HCT116 (cell line): Measurements from ENCODE around the gene CCDC28B. TPM values are rescaled to one million over a fixed set of nuclear protein-coding genes. Genes with fewer than 3 reads are reported as not detected.

ENCODE experiments used
- ATAC-seq: fragments of 200-7000 bp; cut with Tn5 transposase; 2 replicates; pipeline ENCODE4 v1.9.1; 2020; ENCODE audit warnings: mild to moderate bottlenecking, moderate library complexity
- BruUV-seq: library from RNA; stranded (reverse); fragments of 400-500 nt; replicated peaks from 2 replicates; lab custom pipeline; 2021; lab: Mats Ljungman, UMichigan
- CTCF ChIA-PET: fragments of 300-600 bp; sonication (Branson Sonifier 250); formaldehyde crosslinking; loops from one replicate; lab custom pipeline; 2021; ENCODE audit warnings: antibody characterized with exemption; lab: Charles Lee
- POLR2A ChIA-PET: fragments of 300-600, 350-600 bp; sonication (Branson Sonifier 250); formaldehyde crosslinking; loops from one replicate; lab custom pipeline; 2021; ENCODE audit warnings: antibody characterized with exemption; lab: Charles Lee
- RAD21 ChIA-PET, 2 experiments: fragments of 300-600 bp; sonication (Branson Sonifier 250); formaldehyde crosslinking; loops; one replicate each; lab custom pipeline; 2023; ENCODE audit warnings: low total read pairs in 2 of 2; ENCODE audit not compliant: uncharacterized antibody in 2 of 2, unreplicated experiment in 2 of 2, low non-redundant PET in 1 of 2; lab: Charles Lee
- DNase-seq: peaks from one replicate; pipeline ENCODE4 v3.0.0-alpha.2; 2010; ENCODE audit warnings: low read depth, low spot score
- H2AFZ ChIP-seq: fragments of 200-600 bp; shearing (Covaris generic), sonication (generic); 2 replicates; pipeline ENCODE4 v1.6.1; 2017; ENCODE audit warnings: low read depth, mixed run types, mixed read lengths, antibody characterized with exemption, low read length; ENCODE audit not compliant: poor library complexity, severe bottlenecking
- H3K27ac ChIP-seq: 2 replicates; pipeline ENCODE4 v1.5.1; 2012; ENCODE audit warnings: low read depth, low read length
- H3K27me3 ChIP-seq: fragments of 200-600 bp; sonication (generic); 2 replicates; pipeline ENCODE4 v1.6.1; 2016; ENCODE audit warnings: mixed run types, low read length, mixed read lengths; ENCODE audit not compliant: insufficient read depth
- H3K36me3 ChIP-seq, 2 experiments: fragments of 200-500 bp in 1 of 2; fragments of 200-600 bp in 1 of 2; sonication (Bioruptor generic) in 1 of 2; sonication (generic) in 1 of 2; 2 replicates each; pipeline versions ENCODE4 v1.5.1 to v1.6.1; 2014 to 2016; ENCODE audit warnings: low read length in 2 of 2, inconsistent platforms in 1 of 2, mixed read lengths in 1 of 2, mixed run types in 1 of 2; ENCODE audit not compliant: insufficient read depth in 2 of 2, control insufficient read depth in 1 of 2
- H3K4me1 ChIP-seq, 2 experiments: fragments of 200-600 bp in 1 of 2; sonication (generic) in 1 of 2; 2 replicates each; pipeline versions ENCODE4 v1.5.1 to v1.6.1; 2012 to 2017; ENCODE audit warnings: low read length in 2 of 2, inconsistent platforms in 1 of 2, mild to moderate bottlenecking in 1 of 2, mixed read lengths in 1 of 2, mixed run types in 1 of 2, moderate library complexity in 1 of 2; ENCODE audit not compliant: insufficient read depth in 2 of 2, control insufficient read depth in 1 of 2
- H3K4me2 ChIP-seq: fragments of 200-600 bp; sonication (generic); 2 replicates; pipeline ENCODE4 v1.6.1; 2017; ENCODE audit warnings: mixed run types, low read length, mixed read lengths
- H3K4me3 ChIP-seq, 2 experiments: fragments of 200-600 bp in 1 of 2; sonication (generic) in 1 of 2; replicated peaks in 1 of 2; 2 replicates each; pipeline ENCODE4 v1.5.1; 2011 to 2016; ENCODE audit warnings: low read length in 2 of 2, control low read depth in 1 of 2, low read depth in 1 of 2, mild to moderate bottlenecking in 1 of 2, mixed read lengths in 1 of 2, mixed run types in 1 of 2
- H3K79me2 ChIP-seq: fragments of 200-600 bp; sonication (generic); 2 replicates; pipeline ENCODE4 v1.6.1; 2017; ENCODE audit warnings: mild to moderate bottlenecking, mixed run types, low read length, moderate library complexity, mixed read lengths; ENCODE audit not compliant: insufficient read depth
- H3K9ac ChIP-seq: fragments of 200-600 bp; sonication (generic); 2 replicates; pipeline ENCODE4 v1.6.1; 2016; ENCODE audit warnings: low read length, mixed read lengths
- H3K9me2 ChIP-seq: fragments of 200-600 bp; sonication (generic), shearing (Covaris generic); 2 replicates; pipeline ENCODE4 v1.6.1; 2017; ENCODE audit warnings: mixed run types, mild to moderate bottlenecking, moderate library complexity; ENCODE audit not compliant: insufficient read depth
- H3K9me3 ChIP-seq, 2 experiments: fragments of 200-500 bp in 1 of 2; fragments of 200-600 bp in 1 of 2; sonication (Bioruptor generic) in 1 of 2; sonication (generic) in 1 of 2; 2 replicates each; pipeline ENCODE4 v1.6.1; 2014 to 2017; ENCODE audit warnings: low read length in 2 of 2, mixed read lengths in 2 of 2, inconsistent platforms in 1 of 2, low read depth in 1 of 2, mild to moderate bottlenecking in 1 of 2, mixed run types in 1 of 2, moderate library complexity in 1 of 2; ENCODE audit not compliant: control insufficient read depth in 1 of 2, insufficient read depth in 1 of 2
- H4K20me1 ChIP-seq: fragments of 200-600 bp; sonication (generic), shearing (Covaris generic); 2 replicates; pipeline ENCODE4 v1.6.1; 2017; ENCODE audit warnings: mixed run types, mild to moderate bottlenecking, moderate library complexity; ENCODE audit not compliant: insufficient read depth
- CEBPB ChIP-seq: IDR thresholded peaks from 2 replicates; pipeline ENCODE4 v1.6.1; 2012; ENCODE audit warnings: low read depth
- EZH2 ChIP-seq: fragments of 200-600 bp; sonication (generic); IDR thresholded peaks from 2 replicates; pipeline ENCODE4 v1.6.1; 2017; ENCODE audit warnings: antibody characterized with exemption, mixed run types
- EZH2phosphoT487 ChIP-seq: fragments of 200-600 bp; IDR thresholded peaks from 2 replicates; pipeline ENCODE4 v1.6.1; 2018; ENCODE audit warnings: antibody characterized with exemption, borderline replicate concordance
- JUND ChIP-seq: IDR thresholded peaks from 2 replicates; pipeline ENCODE4 v1.6.1; 2012
- POLR2A ChIP-seq: IDR thresholded peaks from 2 replicates; pipeline ENCODE4 v1.7.0; 2011; ENCODE audit warnings: borderline replicate concordance; ENCODE audit not compliant: insufficient read depth, insufficient read length; ENCODE audit errors: extremely low read depth
- POLR2AphosphoS5 ChIP-seq: IDR thresholded peaks from 2 replicates; pipeline ENCODE4 v1.6.1; 2011; ENCODE audit warnings: mild to moderate bottlenecking, low read depth, low read length, moderate library complexity
- RAD21 ChIP-seq: IDR thresholded peaks from 2 replicates; pipeline ENCODE4 v1.6.1; 2012; ENCODE audit warnings: low read depth, mild to moderate bottlenecking
- SIN3A ChIP-seq: IDR thresholded peaks from 2 replicates; pipeline ENCODE4 v1.6.1; 2012; ENCODE audit warnings: low read depth
- SRF ChIP-seq: IDR thresholded peaks from 2 replicates; pipeline ENCODE4 v1.6.1; 2012; ENCODE audit warnings: low read depth
- YY1 ChIP-seq: IDR thresholded peaks from 2 replicates; pipeline ENCODE4 v1.6.1; 2011; ENCODE audit warnings: low read length, low read depth, moderate library complexity, mild to moderate bottlenecking; ENCODE audit not compliant: insufficient replicate concordance; ENCODE audit errors: extremely low read depth
- ZFX ChIP-seq: fragments of 450-650 bp; IDR thresholded peaks from 2 replicates; pipeline ENCODE4 v1.6.1; 2017
- ZNF274 ChIP-seq: fragments of 200-500 bp; sonication (Bioruptor generic); IDR thresholded peaks from 2 replicates; pipeline ENCODE4 v1.6.1; 2014; ENCODE audit warnings: mild to moderate bottlenecking, low read depth, low read length, inconsistent platforms
- intact Hi-C: fragments of 100-400 bp; cut with micrococcal nuclease; formaldehyde crosslinking; loops from 2 replicates; pipeline ENCODE4 v1.10.0; 2022
- total RNA-seq: library from RNA; stranded (reverse); gene quantifications from one replicate; pipeline ENCODE4 v1.2.1, GENCODE V29; 2021; ENCODE audit not compliant: unreplicated experiment
- TF ChIP-seq, protein P1 (sequence below), 3 experiments: fragments of 200-600 bp in 1 of 3; sonication (generic) in 1 of 3; IDR thresholded peaks in 2 of 3; conservative IDR thresholded peaks in 1 of 3; 2 replicates each; pipeline ENCODE4 v1.5.1; 2012 to 2017; ENCODE audit warnings: low read depth in 2 of 3, low read length in 2 of 3, antibody characterized with exemption in 1 of 3, borderline replicate concordance in 1 of 3, control low read depth in 1 of 3, mild to moderate bottlenecking in 1 of 3, mixed read lengths in 1 of 3, mixed run types in 1 of 3, moderate library complexity in 1 of 3; ENCODE audit not compliant: insufficient read depth in 1 of 3
- TF ChIP-seq, protein P2 (sequence below): IDR thresholded peaks from 2 replicates; pipeline ENCODE4 v1.6.1; 2012
- TF ChIP-seq, protein P3 (sequence below): IDR thresholded peaks from 2 replicates; pipeline ENCODE4 v1.6.1; 2011; ENCODE audit warnings: mild to moderate bottlenecking, low read length, moderate library complexity; ENCODE audit not compliant: insufficient replicate concordance; ENCODE audit errors: extremely low read depth
- TF ChIP-seq, protein P4 (sequence below): IDR thresholded peaks from 2 replicates; pipeline ENCODE4 v1.6.1; 2012; ENCODE audit warnings: low read depth

CCDC28B gene
- total RNA-seq, 1 experiment from 2014 or later: 5.9 TPM

DNA sequence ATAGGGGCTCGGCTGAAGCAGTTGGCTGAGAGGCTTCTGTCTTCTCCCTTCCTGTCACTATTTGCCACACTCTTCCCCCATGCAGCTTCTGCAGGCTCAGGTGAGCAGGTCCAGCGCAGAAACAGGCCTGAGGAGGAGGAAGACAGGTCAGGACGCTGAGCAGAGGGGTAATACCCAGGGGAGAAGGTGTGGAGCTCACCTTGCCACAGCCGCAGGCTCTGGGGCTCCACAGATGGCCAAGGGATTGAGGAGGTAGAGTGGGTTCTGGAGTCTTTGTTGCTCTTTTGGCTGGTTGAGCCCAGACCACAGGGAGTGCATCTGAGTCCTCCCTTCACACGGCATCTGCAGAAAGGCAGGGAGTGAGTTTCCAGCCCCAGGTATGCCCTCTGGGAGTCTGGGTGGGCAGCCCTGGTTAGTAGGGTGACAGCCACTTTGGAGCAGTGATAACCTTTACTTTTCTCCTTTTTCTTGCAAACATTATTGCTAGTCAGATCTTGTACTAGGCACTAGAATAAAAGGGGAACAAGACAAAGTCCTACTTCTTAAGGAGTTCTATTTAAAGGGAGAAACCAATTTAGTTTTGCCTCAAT, 31.5 kb downstream of the CCDC28B start:
- peaks cover 15% of the 10 kb centered on the region for H3K79me2 ChIP-seq
- BruUV-seq: no TSS peak
- H4K20me1 ChIP-seq: no peaks in the 10 kb centered on the region
- DNase-seq: no peak
- no peak overlapping the region for H2AFZ ChIP-seq
- H3K4me2 ChIP-seq: no peak overlapping the region
- no peaks in the 10 kb centered on the region for H3K27me3 ChIP-seq
- peak; percentile 21; the same call in 1 of the 2 replicates for ATAC-seq
- no peaks in the 10 kb centered on the region for H3K9me2 ChIP-seq
- POLR2A ChIA-PET: no interaction called here
- intact Hi-C loops: no loop called here
- TF ChIP-seq ZFX (no peak), SIN3A (no peak), RAD21 (no peak), JUND (no peak), YY1 (no peak), POLR2A (no peak), CEBPB (no peak), ZNF274 (no peak), SRF (no peak), EZH2phosphoT487 (no peak), POLR2AphosphoS5 (no peak), EZH2 (no peak)
- TF ChIP-seq, protein P1, sequence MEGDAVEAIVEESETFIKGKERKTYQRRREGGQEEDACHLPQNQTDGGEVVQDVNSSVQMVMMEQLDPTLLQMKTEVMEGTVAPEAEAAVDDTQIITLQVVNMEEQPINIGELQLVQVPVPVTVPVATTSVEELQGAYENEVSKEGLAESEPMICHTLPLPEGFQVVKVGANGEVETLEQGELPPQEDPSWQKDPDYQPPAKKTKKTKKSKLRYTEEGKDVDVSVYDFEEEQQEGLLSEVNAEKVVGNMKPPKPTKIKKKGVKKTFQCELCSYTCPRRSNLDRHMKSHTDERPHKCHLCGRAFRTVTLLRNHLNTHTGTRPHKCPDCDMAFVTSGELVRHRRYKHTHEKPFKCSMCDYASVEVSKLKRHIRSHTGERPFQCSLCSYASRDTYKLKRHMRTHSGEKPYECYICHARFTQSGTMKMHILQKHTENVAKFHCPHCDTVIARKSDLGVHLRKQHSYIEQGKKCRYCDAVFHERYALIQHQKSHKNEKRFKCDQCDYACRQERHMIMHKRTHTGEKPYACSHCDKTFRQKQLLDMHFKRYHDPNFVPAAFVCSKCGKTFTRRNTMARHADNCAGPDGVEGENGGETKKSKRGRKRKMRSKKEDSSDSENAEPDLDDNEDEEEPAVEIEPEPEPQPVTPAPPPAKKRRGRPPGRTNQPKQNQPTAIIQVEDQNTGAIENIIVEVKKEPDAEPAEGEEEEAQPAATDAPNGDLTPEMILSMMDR (IDR thresholded peaks at IDR 0.05 in 2 of 3, conservative IDR thresholded peaks at IDR 0.05 in 1 of 3; ENCODE audit: borderline replicate concordance in 1 of 3, insufficient read depth in 1 of 3, low read depth in 2 of 3, low read length in 2 of 3): no peak
- TF ChIP-seq, protein P2, sequence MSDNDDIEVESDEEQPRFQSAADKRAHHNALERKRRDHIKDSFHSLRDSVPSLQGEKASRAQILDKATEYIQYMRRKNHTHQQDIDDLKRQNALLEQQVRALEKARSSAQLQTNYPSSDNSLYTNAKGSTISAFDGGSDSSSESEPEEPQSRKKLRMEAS: no peak
- TF ChIP-seq, protein P3, sequence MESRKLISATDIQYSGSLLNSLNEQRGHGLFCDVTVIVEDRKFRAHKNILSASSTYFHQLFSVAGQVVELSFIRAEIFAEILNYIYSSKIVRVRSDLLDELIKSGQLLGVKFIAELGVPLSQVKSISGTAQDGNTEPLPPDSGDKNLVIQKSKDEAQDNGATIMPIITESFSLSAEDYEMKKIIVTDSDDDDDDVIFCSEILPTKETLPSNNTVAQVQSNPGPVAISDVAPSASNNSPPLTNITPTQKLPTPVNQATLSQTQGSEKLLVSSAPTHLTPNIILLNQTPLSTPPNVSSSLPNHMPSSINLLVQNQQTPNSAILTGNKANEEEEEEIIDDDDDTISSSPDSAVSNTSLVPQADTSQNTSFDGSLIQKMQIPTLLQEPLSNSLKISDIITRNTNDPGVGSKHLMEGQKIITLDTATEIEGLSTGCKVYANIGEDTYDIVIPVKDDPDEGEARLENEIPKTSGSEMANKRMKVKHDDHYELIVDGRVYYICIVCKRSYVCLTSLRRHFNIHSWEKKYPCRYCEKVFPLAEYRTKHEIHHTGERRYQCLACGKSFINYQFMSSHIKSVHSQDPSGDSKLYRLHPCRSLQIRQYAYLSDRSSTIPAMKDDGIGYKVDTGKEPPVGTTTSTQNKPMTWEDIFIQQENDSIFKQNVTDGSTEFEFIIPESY: no peak
- TF ChIP-seq, protein P4, sequence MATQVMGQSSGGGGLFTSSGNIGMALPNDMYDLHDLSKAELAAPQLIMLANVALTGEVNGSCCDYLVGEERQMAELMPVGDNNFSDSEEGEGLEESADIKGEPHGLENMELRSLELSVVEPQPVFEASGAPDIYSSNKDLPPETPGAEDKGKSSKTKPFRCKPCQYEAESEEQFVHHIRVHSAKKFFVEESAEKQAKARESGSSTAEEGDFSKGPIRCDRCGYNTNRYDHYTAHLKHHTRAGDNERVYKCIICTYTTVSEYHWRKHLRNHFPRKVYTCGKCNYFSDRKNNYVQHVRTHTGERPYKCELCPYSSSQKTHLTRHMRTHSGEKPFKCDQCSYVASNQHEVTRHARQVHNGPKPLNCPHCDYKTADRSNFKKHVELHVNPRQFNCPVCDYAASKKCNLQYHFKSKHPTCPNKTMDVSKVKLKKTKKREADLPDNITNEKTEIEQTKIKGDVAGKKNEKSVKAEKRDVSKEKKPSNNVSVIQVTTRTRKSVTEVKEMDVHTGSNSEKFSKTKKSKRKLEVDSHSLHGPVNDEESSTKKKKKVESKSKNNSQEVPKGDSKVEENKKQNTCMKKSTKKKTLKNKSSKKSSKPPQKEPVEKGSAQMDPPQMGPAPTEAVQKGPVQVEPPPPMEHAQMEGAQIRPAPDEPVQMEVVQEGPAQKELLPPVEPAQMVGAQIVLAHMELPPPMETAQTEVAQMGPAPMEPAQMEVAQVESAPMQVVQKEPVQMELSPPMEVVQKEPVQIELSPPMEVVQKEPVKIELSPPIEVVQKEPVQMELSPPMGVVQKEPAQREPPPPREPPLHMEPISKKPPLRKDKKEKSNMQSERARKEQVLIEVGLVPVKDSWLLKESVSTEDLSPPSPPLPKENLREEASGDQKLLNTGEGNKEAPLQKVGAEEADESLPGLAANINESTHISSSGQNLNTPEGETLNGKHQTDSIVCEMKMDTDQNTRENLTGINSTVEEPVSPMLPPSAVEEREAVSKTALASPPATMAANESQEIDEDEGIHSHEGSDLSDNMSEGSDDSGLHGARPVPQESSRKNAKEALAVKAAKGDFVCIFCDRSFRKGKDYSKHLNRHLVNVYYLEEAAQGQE: no peak
- TF ChIP-seq, all 23 proteins: peak for 0
- Histone ChIP-seq H3K4me3 (no peak overlapping the region), H3K36me3 (peaks cover 32 to 33% of the 10 kb centered on the region in 2 experiments), H3K9me3 (no peaks in the 10 kb centered on the region), H3K4me1 (peaks cover 5 to 12% of the 10 kb centered on the region in 2 experiments), H3K27ac (peak overlapping the region; percentile 7; the same call in 1 of the 2 replicates), H3K9ac (no peak overlapping the region)
- ChIA-PET CTCF (interaction anchor here (0.8 kb wide), 1 partner anchor 16 kb away, joined by 3 read pairs; no protein-coding TSS in a partner anchor), RAD21 (no interaction called here)
